HG02973 (cell line): Measurements from ENCODE around the gene PIP4K2A.

Experiments
- ATAC-seq: cut with Tn5 transposase; IDR thresholded peaks from one replicate; pipeline ENCODE4 v1.9.1; 2021; ENCODE audit warnings: moderate library complexity; ENCODE audit not compliant: unreplicated experiment

PIP4K2A gene

DNA sequence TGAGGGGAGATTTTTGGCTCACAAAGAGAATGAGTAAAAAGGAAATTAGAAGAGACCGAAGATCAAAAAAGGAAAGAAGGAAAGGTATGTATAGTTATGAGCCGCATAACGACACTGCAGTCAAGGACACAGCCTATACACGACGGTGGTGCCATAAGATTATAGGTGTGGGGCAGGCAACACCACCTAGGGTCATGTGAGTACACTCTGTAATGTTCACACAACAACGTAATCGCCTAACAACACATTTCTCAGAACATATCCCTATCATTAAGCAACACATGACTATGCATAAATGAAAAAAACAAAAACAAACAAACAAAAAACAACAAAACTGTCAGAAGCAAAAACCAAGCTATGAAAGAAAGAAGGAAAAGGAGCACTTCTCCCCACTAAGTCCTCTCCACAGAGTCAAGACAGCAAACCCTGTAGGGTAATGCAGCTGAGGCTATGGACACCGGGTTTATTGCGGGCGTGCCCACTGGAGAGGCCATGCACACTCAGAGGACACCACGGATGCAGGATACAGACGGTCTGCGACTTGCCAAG is 45.1 kb downstream of the PIP4K2A start:
- ATAC-seq, result peak; percentile 51

DNA sequence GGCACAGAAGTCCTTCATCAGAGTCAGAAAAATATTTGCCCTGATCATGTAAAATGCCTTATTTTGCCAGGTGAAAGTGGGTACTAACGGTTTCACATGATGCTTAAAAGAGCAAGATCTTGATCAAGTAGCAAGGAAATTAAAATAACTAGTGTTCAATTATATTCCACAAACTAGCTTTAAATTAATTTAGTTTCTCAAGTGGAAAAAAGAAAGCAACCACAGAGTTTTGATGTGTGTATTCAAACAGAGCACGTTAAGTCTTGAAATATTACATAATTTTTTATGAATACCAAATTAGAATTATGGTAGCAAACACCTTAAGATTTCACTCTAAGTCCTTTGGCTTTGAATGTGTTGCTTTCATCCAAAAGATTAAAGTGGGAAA is 47.3 kb downstream of the PIP4K2A start:
- no peak for ATAC-seq

DNA sequence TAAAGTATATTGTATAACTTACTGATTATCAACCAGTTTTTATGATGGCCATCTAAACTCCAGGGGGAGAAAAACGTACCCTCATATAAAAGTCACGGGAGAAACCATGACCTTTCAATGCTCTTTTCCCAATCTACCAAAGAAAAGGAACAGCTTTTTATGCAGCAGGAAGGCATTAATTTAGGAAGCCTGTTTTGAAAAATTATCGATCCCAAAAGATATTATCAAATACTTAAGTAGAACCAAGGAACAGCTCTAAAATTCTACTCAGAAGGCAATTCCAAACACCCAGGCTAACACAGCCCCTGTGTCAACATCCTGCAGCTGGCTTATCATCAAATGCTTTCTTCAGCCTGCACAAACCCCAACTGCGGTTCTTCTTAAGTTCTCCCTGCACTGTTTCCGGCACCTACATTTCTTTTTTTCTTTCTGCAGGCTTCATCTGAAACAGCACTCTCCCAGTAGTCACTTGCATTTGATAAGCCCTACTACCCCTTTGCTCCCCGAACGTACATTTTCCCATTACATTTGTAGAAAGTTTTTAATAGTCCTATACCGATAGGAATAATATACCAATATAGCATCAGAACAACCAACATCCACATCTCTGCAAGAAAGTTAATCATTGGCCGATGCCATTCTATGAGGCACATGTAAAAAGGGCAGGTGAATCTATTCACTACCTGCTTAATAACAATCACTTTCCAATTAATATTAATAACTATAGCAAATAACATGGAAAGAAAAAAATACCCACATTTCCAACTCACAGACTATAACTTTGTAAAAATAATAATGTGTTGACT is 47.9 kb downstream of the PIP4K2A start:
- peak; percentile 71 for ATAC-seq

DNA sequence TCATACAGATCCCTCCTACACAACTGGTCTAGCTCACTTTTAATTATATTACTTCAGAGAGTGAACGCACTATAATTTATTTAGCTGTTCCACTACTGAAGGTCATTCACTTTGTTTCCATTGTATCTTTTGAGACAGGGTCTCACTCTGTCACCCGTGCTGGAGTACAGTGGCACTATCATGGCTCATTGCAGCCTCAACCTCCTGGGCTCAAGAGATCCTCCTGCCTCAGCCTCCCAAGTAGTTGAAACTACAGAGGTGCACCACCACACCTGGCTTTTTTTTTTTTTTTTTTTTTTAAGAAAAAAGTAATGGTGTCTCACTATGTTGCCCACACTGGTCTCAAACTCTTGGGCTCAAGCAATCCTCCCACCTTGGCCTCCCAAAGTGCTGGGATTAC is 49.0 kb downstream of the PIP4K2A start:
- no peak for ATAC-seq

DNA sequence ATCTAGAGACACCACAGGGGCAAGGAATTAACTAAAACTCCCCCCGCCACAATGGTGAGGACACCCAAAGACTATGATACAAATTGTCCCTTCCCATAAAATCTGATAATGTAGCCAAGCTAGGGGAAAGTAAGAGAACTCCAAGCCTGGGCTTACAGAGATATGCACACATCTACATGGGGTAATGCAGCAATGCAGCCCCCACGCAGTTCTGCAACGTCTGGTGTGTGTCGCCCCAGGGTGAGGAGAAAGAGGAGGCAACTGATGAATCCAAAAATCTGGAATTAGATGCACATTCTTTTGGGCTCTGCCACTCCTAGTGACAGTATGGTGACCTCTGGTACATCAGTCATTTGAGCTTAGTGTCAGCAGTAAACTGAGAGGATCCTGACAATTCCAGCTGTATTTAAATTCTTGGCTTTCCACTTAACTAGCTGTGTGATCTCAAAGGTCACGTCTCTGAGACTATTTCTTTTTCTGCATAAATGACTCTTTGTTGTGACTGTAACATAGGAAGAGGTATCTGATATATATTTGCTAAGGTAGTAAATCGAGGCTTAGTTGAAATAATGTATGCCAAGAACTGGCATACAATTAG is 51.5 kb downstream of the PIP4K2A start:
- no peak for ATAC-seq

DNA sequence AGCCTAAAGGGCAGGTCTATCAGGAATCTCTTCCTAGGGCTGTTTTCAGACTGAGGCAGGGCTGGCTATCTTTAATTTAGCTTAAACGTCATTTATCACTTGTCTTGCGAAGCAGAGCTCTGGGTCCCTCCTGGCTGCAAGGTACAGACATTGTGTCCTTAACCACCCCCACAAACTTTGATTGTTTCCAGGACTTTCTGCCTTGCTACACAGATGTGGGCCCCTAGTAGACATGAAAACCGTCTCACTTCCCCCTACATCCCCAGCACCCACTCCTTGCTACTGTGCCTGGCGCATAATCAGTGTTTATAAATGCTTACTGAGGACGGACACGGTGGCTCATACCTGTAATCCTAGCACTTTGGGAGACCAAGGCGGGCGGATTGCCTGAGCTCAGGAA is 54.5 kb downstream of the PIP4K2A start:
- no peak for ATAC-seq

DNA sequence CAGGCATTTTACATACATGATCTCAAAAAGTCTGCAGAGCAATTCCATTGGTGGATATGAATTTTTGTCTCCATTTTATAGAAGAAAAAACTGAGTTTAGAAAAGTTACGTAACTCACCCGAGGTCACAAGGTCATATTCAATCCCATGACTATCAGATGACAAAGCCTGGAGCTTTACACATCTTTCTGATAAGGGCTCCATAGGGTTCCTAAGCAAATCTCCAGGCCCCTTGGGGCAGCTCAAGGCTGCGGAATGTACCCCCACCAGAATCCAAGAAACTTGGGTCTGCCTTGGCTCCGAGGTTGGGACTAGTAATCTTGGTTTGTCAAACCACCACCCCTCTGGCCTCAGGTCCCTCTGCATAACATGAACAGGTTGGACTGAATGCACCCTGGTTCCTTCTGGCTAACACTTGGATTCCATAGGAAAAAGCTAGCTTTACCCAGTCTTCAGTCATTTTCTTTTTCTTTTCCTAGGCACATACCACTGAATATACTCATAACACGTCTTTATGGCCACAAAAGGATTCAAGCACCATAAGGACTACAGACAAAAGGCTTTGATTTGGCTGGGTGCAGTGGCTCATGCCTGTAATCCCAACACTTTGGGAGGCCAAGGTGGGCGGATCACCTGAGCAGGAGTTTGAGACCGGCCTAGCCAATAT is 55.5 kb downstream of the PIP4K2A start:
- no peak for ATAC-seq

DNA sequence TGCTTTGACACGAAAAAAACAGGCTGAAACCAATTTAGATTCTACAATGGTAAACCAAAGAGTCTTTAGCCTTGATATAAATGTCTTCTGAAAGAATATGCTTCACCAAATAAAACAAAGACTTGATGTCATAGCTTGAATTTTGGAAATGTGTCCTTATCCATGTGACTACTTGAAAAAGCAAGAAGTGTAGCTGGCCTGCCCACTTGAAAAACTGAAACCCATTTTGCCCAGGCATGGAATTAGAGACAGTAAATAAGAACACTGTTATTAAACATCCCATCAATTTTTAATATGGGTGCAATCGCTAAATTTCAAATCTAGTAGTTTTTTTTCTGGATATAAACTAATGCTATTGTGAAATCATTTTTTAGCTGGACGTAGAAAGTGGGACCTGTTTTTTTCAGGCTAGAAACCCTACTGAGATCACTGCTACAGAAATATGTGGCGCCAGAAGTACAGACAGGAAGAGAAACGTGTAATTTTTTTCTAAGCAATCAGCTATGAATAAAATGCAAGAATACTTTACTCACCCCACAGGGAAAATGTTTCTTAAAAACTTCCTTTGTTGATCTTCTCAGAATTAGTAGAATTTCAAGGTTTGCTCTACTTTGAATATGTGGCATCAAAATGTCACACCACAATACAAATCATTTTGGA is 56.7 kb downstream of the PIP4K2A start:
- ATAC-seq, result no peak

DNA sequence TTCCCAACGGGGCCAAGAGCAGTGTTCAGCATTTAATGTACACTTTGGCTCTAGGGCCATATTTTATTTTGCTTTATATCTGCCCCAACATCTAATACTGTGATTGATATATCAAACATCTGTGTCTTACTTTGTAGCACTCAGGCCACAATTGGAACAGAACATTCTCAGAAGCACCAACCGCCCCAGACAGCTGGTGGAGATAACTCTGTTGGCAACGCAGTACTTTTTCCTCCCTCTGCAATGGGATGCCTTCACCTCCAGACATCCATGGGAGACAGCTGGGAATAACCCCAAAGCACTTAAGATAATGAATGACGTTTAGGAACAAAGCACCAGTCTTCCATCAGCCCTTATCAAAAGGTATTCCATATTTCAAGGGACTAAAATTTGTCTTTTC is 57.4 kb downstream of the PIP4K2A start:
- ATAC-seq, result no peak

DNA sequence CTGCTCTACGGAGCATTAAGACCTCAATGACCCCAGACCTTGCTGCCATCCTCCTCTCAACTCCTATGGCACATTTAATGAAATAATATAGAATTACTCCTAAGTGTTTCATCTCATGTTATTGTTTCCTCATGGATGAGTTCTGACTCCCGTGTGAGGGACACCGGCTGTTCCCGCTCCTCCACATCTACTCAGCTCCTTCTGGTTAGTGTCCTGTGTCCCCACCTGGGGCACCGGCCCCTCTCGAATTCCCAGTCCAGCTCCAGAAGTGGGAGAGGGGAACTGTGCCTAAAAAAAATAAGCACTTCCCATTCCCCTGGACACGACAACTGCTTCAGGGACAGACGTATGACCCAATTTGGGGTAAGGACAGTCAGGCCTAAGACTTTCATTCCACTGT is 58.3 kb downstream of the PIP4K2A start:
- no peak for ATAC-seq

DNA sequence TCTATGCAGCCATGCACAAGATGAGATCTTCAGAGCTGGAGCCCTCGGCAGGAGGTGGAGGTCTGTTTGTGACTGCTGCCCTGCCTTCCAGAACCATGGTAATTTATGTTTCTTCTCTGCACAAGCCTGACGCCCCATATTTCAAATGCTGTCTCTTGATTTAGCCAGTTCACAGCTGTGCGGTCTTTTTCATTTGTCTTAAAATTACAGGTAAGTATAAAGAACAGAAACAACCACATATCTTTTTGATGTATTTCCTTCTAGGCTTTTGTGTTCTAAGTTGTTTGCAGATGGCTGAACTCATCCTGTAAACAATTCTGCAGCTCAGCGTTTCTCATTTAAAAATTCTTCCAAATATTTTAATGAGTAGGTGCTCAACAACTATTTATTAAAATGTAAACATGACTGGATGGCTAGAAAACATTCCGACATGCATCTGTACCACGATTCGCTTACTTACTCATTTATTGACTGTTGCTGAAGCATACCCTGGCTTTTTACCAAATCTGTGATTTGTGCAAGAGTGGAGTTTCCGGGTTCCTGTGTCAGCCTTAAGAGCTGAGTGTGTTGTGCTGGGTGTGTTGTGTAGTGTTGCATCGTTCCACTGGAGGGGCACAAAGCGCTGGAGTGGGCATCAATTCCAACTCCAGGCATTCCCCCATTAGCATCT is 58.9 kb downstream of the PIP4K2A start:
- no peak for ATAC-seq

DNA sequence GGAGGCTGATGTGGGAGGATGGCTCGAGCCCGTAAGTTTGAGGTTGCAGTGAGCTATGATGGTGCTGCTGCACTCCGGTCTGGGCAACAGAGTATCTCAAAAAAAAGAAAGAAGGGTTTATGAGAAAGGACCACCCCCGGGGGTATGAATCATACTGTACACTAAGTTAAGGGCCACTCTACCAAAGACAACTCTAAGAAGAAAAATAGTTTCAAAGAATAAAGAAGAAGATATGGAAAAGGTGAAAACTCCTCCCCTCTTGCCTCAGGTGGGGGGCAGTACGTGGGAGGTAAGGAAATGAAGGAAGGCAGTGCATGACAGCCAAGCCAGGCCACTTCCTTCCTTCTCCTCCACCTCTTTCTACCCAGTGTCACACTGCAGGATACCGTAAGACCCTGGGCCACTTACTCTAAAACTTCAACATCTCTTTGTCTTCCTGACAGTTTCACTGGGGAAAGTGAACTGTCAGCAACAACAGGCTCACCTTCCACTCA is 61.3 kb downstream of the PIP4K2A start:
- ATAC-seq, result no peak

DNA sequence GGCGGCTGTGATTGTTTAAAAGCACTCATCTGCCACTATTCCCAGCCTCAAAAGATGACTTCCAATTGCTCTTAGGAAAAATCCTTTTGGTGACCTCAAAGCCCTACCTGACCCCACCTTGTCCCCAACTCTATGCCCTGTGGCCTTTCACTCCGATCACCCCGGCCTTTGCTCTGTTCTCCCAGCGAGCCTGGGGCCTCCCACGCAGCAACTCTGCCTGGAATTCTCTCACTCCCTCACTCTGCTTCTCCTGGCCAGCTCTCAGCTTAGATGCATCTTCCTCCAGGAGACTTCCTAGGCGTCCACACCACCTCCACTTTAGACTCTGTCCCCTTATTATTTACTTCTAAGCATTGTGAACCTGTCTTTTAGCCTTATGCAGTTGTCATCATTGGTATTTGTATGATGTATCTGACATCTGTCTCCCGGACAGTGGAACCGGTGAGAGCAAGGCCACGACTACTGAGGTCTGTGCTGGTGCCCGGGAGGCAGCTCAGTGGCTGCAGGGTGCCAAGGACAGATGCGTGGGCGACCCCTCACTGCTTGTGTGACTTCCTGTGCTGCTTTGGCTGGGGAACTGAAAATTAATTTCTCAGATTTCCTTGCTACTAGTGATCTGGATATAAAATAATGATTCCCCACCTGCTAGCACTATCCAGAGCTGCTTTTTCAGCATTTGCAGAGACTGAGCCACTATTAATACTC is 63.0 kb downstream of the PIP4K2A start:
- no peak for ATAC-seq

DNA sequence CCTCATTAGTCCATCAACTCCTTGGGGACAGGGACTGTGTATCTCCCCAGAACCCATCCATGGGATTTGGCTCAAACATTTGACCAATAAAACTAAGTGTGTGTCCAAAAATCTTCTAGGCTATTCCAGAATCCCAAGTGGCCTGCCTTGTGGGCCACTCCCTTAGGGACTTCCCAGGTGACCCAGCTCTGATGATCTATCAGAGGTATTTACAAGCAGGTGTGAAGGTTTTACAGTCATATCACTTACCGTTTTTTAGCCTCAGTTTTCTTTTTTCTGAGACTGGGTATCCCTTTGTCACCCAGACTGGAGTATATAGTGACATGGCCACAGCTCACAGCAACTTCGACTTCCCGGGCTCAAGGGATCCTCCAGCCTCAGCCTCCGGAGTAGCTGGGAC is 64.4 kb downstream of the PIP4K2A start:
- no peak for ATAC-seq

DNA sequence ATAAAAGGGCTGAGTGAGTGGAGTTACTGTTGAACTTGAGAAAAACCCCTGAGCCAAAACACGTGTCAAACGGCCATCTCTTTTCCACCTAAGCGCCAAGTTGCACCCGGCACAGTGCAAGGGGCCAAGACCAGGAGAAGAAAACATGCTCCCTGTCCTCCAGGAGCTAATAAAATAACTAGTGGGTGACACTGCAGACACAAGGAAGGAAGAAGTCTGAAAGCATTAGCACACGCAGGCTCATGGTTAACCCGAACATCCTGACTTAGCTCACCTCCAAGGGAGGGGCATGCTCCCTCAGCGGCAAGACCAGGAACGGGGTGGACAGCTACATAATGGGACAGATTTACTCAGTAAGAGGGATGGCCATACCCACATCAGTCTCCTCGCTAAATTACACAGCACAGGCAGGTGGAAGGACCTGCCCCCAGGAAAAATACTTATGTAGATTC is 65.0 kb downstream of the PIP4K2A start:
- no peak for ATAC-seq

DNA sequence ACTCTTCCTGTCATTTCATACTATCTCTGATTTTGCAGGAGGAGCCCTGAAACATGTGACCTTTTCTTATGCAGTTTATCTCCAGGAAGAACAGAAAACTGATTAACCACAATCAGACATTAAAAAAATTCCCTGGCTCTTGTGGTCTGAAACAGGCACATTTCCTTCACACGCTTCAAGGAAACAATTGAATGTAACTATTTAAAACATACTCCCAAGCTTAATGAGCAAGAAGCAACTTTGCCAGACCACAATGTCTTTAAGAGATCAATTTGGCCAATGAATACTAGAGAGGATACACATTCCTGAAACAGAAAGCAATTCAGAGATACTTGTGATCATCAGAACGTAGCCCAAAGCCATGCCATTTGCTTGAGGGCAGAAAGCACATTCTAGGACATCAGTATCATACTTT is 65.8 kb downstream of the PIP4K2A start:
- ATAC-seq, result no peak

DNA sequence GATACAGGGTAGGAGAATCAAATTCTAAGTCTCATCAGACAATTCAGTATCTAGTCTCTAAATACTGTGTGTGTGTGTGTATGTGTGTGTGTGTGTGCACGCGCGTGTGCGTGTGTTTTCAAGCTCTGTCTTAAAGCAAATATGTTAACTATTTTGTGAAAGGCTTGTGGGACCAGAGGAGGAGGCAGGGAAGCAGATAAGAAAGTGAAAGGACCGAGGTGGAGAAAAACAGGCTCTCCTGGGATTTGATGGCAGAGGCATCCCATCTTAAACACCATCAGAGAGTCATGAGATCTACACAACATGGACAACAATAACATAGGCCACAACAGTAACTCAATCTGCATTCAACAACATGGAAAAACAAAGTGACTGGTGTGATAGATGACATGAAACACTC is 67.1 kb downstream of the PIP4K2A start:
- no peak for ATAC-seq

DNA sequence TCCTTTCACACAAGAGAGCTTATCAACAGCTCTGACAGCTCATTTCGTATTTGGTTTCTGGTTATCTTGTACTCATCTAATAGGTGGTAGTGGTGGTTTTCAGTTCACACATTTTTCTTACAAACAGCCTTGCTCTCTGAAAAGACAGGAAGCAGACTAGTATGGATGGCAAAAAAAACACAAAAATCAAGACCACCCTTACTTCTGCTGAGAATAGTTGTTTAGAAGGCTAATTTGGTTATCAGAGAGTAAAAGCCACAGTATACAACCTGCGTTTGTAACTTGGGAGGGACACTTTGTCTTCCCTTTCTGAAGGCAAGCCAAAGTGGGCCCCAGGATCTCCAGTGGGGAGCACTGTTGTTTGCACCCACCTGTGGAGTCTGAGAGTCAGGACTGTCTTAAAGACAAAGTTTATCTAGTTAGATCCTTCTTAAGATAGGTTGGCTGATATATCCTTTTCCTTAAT is 68.0 kb downstream of the PIP4K2A start:
- ATAC-seq, result peak; percentile 43

DNA sequence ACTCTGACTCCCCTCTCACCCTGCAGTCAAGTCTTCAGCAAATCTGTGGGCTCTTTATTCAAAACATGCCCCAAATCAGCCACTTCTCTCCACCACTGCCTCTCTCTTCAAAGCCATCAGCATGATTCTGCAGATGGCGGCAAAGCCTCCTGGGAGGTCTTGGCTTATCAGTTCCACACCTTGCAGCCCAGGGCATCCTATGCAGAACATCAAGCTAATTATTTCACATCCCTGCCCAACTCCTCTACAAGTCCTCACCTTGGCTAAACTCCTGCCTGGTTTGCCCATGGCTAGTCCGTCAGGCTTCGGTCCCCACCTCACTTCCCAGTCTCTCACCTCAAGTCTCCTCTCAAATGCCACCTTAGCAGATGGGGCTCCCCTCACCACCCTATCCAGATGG is 70.2 kb downstream of the PIP4K2A start:
- no peak for ATAC-seq

DNA sequence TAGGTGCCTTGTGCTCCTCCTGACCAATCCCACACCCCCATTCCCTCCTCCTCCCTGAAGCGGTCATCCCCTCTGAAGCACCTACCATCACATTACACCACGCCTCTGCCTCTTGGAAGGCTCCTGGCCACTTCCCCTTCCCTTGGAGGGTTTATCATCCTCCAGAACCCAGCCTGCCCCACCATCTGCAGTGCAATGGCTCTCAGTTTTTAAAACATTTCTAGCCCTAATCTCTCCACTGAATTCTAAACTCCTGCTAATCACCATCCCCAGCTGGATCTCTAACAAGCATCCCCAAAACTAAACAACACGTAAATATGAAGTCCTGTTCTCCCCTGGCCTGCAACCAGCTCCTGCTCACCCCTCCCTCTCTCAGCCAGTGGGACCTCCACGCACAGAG is 70.6 kb downstream of the PIP4K2A start:
- ATAC-seq, result no peak
